ENCODE results near the gene TBC1D22A. TPM values are rescaled to one million over a fixed set of nuclear protein-coding genes. Genes with fewer than 3 reads are reported as not detected.

TBC1D22A gene
- total and polyA plus RNA-seq, 4 donors: 4.1 to 12.4 (median 8.4) TPM

- peaks cover 0 to 3% (median 0%) of the 10 kb centered on the region in 4 donors for H3K36me3 ChIP-seq (ENCODE audit: control insufficient read depth in 4 of 4, insufficient read depth in 3 of 4, low read depth in 1 of 4, low read length in 3 of 4)
- peaks cover 0 to 7% (median 4%) of the 10 kb centered on the region in 4 donors for H3K4me1 ChIP-seq (ENCODE audit: control insufficient read depth in 4 of 4, insufficient read depth in 4 of 4, low read length in 3 of 4)
- TF ChIP-seq EGR1 (IDR thresholded peaks at IDR 0.05; ENCODE audit: low read depth in 2 of 2) (no peak), ZBTB33 (IDR thresholded peaks at IDR 0.05) (no peak), FOXA2 (IDR thresholded peaks at IDR 0.05) (no peak), GABPA (IDR thresholded peaks at IDR 0.05 in 1 of 2, conservative IDR thresholded peaks at IDR 0.05 in 1 of 2) (no peak), YY1 (IDR thresholded peaks at IDR 0.05) (no peak), JUND (IDR thresholded peaks at IDR 0.05) (no peak), ATF3 (IDR thresholded peaks at IDR 0.05) (no peak), TAF1 (conservative IDR thresholded peaks at IDR 0.05) (no peak), MAX (IDR thresholded peaks at IDR 0.05) (no peak), CTCF (IDR thresholded peaks at IDR 0.05; ENCODE audit: low read depth, low read length, missing input control) (no peak), REST (IDR thresholded peaks at IDR 0.05) (no peak), FOXA1 (IDR thresholded peaks at IDR 0.05) (no peak), NR2F2 (IDR thresholded peaks at IDR 0.05) (no peak), RXRA (IDR thresholded peaks at IDR 0.05) (no peak), RAD21 (IDR thresholded peaks at IDR 0.05) (no peak), SP1 (IDR thresholded peaks at IDR 0.05) (no peak), HNF4A (conservative IDR thresholded peaks at IDR 0.05) (no peak), HNF4G (IDR thresholded peaks at IDR 0.05) (no peak)
- H3K9ac ChIP-seq (ENCODE audit: low read depth in 1 of 2, low read length in 2 of 2): no peak overlapping the region
- no peak for DNase-seq (ENCODE audit: low spot score)
- WGBS: 94% methylated on average over 14 of the region's 14 CpGs
- H3K27ac ChIP-seq (ENCODE audit: low read depth in 1 of 2, low read length in 2 of 2): no peak overlapping the region
- no peaks in the 10 kb centered on the region for H3K9me3 ChIP-seq (ENCODE audit: control insufficient read depth in 4 of 4, low read length in 3 of 4)
- H3K27me3 ChIP-seq (ENCODE audit: control insufficient read depth in 4 of 4, insufficient read depth in 4 of 4, low read length in 3 of 4): no peaks in the 10 kb centered on the region
- no peak overlapping the region for H3K4me3 ChIP-seq (ENCODE audit: low read depth in 1 of 3, low read length in 3 of 3)
Observed at GRCh38 chr22:47115518-47115890, 353.1 kb downstream of the TBC1D22A start.
